Epithelial cell of esophagus (primary cell): ENCODE results near the gene VAMP5.
A peak's percentile ranks its signal among the peaks of the same experiment; 100 is the strongest.
"Not testable (repeated sequence)": the region's sequence is repeated elsewhere in the genome, so short reads cannot be mapped to it uniquely, and the experiment has no call there.

Experiments
- DNase-seq: peaks from one replicate; pipeline ENCODE4 v3.0.0; 2010; ENCODE audit warnings: low read depth
- H3K4me3 ChIP-seq: 2 replicates; pipeline ENCODE4 v1.5.1; 2011; ENCODE audit warnings: mild to moderate bottlenecking, low read length, control low read depth
- CTCF ChIP-seq: IDR thresholded peaks from 2 replicates; pipeline ENCODE4 v1.5.1; 2011; ENCODE audit warnings: low read depth, mild to moderate bottlenecking, low read length, control low read depth, inconsistent platforms; ENCODE audit not compliant: insufficient read depth; ENCODE audit errors: missing control alignments

VAMP5 gene

GRCh38 chr2:85598594-85599340, 14.5 kb downstream of the VAMP5 start:
- H3K4me3 ChIP-seq, result no peak overlapping the region
- TF ChIP-seq CTCF, result no peak
- no peak for DNase-seq

DNA sequence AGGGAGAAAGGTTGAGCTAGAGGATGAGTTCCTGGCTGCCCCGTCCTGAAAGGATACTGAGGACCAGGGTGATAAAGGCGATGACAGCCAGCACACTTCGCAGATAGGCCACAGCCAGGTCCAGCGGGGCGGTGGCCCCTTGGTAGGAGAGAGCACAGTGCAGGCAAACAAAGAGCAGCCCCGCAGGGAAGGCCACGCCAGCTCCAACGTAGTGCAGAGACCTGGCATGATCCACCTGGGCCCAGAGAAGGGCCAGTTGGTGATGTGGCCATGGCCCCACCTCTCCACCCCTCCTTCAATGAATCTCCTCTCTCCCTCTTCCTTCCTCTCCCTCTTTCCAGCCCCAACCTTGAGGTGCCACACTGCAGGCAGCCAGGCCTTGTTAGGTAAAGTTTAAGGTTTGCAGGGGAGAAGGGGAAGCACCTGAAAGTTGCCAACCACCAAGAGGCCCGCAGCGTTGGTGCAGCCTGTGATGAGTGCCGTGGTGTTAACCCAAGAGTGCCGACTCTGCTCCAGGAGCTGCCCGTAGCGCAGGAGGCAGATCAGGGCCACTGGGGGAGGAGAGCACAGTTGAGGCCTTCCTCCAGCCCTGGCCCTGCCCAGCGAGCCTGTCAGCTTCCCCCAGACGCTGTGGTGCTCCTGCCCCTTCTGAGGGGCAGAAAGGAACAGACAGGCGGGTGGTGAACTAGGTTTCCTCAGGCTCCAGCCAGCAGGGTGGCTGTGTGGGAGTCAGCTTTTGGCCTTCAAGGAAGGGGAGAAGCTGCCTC, 15.4 kb downstream of the VAMP5 start:
- no peak for TF ChIP-seq CTCF
- no peak overlapping the region for H3K4me3 ChIP-seq
- no peak for DNase-seq

- no peak for DNase-seq
- no peak overlapping the region for H3K4me3 ChIP-seq
- no peak for TF ChIP-seq CTCF
Observed at GRCh38 chr2:85600235-85600575, 16.0 kb downstream of the VAMP5 start.

GRCh38 chr2:85600951-85601770, 16.9 kb downstream of the VAMP5 start:
- TF ChIP-seq CTCF, result no peak
- H3K4me3 ChIP-seq, result peak overlapping the region; percentile 73

GRCh38 chr2:85601771-85602475, 17.7 kb downstream of the VAMP5 start:
- TF ChIP-seq CTCF, result no peak
- H3K4me3 ChIP-seq, result peak overlapping the region; percentile 73
- peak; percentile 55 for DNase-seq

More at GRCh38 chr2:85600951-85601770, 16.9 kb downstream of the VAMP5 start:
- no peak for DNase-seq

- H3K4me3 ChIP-seq, result peak within 1 kb of the TSS; percentile 73
- no peak for TF ChIP-seq CTCF
- DNase-seq, result peak; percentile 91
Observed at GRCh38 chr2:85602476-85603234, 18.4 kb downstream of the VAMP5 start, which contains the start of gene TMEM150A. TMEM150A (minus strand) TSS chr2:85602698; CDS start chr2:85601948, 750 bp downstream.

DNA sequence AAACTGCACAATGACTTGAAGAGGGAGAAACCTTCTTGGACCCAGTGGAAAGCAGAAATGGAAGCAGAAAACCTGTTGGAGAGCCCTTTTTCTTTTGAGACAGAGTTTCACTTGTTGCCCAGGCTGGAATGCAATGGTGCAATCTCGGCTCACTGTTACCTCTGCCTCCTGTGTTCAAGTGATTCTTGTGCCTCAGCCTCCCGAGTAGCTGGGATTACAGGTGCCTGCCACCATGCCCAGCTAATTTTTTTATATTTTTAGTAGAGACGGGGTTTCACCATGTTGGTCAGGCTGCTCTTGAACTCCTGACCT, 19.9 kb downstream of the VAMP5 start:
- DNase-seq, result not testable (repeated sequence)
- peak overlapping the region; percentile 73 for H3K4me3 ChIP-seq
